ENCODE measurements around the gene TNC.

The TNC gene

DNA sequence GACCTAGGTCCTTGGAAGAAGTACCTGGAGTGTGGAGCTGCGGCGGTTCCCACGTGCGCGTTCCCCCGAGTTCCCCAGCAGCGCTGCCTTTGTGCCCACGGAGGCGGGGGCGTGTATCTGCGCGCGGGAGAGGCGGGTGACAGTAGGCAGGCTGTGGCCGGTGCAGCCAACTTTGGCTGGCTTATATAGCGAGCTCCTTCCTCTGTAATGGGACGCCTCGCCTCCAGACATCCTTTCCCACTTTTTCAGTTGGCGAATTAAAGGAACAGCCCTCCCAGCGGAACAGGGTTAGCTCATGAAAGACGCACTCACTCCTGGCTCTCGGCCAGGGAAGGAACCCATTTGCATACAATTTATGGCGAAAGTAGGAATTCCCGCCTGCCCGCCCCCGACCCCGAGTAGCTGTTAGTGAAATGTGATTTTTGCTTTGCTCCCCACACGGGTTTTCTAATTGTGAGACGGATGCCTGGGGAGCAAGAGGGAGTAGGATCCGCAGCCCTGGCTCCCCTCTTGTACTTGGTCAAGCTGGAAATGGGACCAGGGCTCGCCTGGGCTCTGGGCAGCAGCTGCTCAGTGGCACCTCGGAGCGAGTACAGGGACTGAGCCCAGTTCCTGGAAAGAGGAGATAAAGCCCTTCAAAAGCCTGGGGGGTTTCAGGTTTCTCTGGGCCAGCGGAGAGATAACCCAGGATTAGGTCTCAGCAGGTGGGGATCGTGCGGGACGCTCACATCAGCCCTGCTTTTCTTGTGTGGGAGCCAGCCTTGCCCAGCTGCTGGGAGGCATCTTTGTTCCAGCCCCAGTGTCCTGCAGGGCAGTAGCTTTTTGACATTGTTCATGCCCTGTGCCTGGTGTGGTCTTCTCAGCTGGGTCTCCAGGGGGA, at the start of gene TNC:
TNC (minus strand) TSS at position 159 of the 880 bp plus-strand sequence. CDS start 27,139 bp downstream, outside the sequence.
- DNase-seq, result peak; percentile 3

DNA sequence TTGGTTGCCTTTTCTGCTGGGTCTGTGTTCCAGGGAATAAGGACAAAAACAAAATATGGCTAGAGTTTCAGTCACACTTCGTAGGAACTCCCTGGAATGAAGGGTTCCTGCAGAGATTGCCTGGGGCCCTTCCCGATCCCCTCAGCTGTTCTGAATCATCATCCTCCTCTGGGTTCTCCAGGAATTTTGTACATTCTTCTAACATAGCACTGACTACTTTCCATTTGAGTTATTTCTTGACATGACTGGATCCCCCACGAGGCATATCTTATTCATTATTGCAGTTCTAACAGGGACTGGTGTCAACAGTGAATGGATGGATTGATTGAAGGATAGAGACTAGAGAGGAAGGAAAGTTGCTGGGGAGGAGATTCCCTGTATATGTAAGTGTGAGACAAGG, 49.2 kb upstream of the TNC start:
- no peak for DNase-seq

DNA sequence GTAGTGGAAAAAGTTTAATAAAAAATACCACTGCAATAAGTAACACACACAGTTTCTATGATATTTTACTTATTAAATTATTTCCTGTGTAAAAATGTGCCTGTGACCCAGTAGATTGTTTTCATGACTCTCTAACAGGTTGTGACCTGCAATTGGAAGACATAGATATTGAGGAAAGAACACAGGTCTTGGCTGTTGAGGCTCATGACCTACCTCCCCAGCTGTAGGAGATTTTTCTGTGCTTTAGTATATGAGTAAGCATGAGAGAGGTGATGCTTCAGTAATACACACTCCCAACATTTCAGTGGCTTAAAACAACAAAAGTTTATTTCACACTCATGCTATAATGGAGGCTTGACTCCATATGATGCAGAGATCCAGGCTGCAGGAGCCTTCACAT, 47.3 kb upstream of the TNC start:
- DNase-seq, result no peak

DNA sequence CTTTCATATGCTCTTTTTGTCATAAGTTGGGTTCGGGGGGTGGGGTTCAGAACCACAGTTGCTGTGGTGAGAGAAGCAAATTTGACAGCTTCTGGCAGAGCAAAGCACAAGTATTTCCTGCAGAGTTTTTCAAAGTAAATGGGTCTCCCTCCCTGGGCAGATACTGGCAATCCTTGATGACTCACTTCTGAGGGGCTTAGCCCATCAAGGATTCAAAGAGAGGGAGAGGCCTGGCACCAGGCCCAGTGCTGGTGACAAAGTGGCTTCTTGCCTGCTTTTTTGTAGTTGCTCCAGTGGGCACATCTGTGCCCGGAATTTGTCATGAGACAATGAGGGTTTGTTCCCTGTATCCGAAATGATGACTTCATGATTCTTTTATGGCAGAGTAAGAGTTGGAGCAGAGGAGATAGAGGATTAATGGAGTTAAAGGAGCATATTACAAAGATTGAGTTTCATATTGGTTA, 46.6 kb upstream of the TNC start:
- DNase-seq, result no peak

DNA sequence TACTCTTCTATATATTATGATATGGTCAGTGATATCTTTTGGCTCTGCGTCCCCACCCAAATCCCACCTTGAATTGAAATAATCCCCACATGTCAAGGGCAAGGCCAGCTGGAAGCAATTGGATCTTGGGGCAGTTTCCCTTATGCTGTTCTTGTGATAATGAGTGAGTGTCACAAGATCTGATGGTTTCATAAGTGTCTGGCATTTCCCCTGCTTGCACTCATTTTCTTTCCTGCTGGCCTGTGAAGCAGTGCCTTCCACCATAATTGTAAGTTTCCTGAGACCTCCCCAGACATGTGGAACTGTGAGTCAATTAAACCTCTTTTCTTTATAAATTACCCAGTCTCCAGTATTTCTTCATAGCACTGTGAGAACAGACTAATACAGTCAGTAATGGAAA, 45.0 kb upstream of the TNC start:
- DNase-seq, result no peak

DNA sequence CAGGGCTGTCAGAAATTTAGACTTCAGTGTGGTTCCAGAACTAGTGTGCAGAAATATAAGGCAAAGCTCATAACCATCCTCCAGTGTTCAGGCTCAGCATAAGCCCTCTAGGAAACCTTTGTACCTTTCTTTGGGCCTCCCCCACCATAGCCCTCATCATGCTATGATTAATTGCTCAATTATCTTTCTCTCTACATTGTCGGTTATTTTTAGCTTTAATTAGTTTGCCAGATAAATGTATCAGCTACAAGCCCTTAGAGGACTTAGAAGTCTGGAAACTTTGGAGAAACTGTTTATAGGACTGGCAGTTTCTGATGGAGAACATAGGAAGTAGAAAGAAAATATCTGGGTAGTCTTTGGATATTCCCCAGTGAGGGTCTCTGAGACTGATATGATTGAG, 43.5 kb upstream of the TNC start:
- no peak for DNase-seq

DNA sequence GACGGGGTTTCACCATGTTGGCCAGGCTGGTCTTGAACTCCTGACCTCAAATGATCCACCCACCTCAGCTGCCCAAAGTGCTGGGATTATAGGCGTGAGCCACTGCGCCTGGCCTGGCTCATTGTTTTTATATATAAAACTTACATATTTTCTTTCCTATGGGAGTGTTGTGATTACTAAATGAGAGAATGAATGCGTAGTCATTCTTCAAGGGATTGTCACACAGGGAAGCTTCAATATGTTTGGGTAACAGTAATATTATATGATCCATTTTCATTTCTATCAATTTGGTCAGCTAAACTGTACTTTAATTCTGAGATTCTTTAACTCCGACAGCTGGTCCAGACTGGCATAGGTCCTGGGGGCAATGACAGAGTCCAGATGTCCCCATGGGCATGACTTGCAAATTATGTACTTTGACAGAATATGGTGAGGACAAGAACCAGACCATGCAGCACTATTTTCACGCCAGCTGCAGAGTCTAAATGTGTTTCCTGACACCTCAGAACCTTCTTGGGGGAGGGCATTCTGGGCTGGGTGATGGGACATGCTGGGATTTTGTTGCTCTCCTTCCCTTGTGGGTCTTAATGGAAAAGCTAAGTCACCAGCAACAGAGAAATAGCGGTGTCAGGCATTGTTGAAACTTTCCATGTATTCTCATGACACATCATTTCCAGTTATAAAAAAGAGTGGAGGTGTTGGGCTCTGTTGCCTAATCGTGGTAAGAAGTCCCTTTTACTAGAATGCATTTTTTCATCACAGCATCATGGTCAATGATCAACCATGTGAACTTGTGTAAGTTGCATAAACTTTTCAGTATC, 40.9 kb upstream of the TNC start:
- peak; percentile 13 for DNase-seq

DNA sequence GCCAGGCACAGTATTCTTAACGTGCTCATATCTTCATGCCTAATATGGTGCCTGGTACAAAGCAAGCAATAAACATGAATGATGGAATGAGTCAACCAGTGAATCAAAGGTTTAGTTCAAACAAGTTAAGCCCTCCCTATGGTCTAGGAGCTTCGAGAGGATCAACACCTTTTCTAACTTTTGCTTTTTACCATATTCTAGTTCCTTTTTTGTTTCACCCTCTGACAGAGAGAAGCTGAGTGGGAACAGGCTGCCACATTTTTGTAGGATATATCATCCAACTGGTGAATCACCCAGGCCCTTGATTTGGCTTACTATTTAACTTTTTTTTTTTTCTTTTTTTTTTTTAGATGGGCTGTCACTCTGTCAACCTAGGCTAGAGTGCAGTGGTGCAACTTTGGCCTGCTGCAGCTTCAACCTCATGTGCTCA, 39.3 kb upstream of the TNC start:
- DNase-seq, result no peak

DNA sequence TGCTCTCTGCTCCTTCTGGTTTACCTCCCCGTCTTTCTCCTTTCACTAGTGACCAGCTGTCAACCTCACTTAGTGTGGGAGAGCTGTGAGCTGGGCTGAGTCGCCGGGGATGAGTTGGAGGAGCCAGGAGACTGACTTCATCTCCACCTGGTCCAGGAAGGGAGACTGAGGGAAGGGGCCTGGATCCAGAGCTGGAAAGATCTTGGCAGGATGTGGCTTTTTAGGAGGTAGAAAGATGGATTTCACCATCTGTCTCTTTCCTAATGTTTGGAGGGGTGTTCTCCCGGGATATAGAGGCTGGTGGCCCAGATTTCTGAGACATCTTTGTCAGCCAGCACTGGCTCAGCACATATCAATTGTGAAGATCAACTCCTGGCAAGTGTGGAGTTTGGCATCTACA, 37.1 kb upstream of the TNC start:
- no peak for DNase-seq

DNA sequence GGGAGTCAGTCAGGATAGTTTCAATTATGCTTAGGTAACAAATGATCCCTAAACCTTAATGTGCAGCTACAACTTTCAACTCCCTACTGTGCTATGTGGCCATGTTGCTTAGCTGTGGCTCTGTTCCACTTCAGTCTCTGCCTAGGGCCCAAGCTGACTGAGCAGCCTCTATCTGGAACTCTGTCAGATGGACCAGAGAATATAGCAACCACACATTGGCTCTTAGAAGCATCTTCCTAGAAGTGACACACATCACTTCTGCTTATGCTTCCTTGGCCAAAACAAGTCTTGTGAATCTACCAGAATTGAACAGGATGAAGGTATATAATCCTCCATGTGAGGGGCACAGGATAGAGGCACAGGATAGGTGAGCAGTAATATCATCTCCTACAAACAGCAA, 36.7 kb upstream of the TNC start:
- no peak for DNase-seq

DNA sequence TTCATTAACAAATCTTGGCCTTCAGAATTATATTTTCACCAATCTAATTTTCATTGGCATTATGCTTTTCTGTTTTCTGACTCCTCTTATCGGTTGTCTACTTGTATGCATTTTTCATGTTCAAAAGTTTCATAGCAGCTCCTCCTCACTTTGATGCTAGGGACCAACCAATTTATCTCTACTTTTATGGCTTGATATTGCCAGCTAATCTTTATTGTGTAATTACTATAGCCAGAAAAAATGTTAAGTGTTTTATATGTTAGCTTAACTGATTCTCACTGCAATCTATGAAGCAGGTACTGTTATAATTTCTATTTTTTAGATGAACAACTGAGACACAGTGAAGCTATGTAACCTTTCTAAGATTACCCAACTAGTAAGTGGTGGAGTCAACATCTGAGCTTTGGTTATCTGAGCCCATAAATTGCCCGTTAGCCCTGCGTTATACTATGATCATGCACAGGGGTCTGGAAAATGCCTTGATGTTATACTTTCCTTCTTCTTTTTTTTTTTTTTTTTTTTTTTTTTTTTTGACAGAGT, 34.4 kb upstream of the TNC start:
- DNase-seq, result no peak

DNA sequence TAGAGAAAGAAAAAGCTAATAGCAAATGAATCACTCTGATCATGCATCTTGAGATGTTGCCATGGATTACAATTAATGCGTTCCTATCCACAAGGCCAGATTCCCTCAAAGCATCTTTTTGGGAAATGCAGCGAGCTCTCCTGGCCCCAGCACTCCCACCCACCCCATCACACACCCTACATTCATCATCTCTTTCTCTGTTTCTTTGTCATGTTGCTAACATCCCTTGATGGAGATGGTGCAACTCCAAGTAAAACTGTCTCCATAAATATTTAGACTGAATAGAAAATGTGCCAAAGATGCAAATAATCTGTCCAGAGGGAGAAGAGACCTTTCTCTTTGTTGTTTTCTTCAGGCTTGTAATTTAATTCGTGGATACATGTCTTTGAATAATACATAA, 30.8 kb upstream of the TNC start:
- no peak for DNase-seq

DNA sequence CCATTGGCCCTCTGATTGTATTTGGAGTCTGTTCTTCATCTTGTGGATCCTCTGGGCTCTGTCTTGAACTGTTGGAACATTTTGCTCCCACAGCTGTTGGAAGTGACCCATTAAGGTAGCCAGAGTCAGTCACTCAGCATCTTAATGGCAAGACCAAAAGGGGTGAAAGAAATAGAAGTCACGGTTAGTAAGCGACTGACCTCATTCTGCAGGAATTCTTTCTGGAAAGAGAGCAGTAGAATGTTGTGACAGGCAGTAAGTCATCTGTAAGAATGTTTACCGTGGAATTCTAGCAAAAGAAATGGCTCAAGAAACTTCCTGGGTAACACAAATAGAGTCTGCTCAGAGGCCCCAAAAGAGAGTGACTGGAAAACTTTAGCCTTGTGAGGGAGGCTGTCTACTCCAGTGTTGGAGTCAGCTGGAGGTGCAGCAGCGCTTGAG, 28.6 kb upstream of the TNC start:
- no peak for DNase-seq

DNA sequence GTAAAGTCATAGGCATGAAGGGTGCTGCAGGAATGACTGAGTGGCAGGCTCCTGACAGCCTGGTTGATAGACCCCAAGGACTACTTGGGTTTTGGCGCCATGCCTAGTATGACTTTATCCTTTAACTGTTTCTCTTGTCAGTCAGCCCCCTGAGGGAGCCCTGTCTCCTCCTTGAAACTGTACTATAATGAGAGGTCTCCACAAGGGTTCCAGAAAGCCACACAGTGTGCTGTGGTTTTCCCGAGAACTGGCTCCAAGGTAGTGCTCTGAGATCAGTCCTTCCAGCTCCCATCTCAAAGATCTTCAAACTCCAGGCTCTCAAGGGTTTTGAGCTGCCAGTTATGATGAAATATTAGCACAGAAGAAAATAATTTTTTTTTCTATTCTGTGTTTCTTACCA, 26.7 kb upstream of the TNC start:
- no peak for DNase-seq

DNA sequence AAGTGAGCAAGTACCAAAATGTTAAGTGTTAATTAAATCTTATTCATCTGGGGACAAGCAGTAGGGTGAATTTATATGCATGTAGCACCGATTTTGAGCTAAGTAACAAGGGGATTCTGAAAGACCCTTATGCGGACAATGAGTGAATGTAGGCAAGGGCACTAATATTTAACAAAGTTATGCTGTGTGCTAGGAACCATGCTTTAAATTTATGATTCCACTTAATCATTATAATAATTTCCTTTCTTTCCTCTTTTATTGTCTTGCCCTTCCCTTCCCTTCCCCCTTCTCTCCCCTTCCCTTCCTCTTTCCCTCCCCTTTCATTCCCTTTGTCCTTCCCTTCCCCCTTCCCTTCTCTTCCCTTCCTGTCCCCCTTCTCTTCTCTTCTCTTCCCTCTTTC, 25.7 kb upstream of the TNC start:
- DNase-seq, result no peak

DNA sequence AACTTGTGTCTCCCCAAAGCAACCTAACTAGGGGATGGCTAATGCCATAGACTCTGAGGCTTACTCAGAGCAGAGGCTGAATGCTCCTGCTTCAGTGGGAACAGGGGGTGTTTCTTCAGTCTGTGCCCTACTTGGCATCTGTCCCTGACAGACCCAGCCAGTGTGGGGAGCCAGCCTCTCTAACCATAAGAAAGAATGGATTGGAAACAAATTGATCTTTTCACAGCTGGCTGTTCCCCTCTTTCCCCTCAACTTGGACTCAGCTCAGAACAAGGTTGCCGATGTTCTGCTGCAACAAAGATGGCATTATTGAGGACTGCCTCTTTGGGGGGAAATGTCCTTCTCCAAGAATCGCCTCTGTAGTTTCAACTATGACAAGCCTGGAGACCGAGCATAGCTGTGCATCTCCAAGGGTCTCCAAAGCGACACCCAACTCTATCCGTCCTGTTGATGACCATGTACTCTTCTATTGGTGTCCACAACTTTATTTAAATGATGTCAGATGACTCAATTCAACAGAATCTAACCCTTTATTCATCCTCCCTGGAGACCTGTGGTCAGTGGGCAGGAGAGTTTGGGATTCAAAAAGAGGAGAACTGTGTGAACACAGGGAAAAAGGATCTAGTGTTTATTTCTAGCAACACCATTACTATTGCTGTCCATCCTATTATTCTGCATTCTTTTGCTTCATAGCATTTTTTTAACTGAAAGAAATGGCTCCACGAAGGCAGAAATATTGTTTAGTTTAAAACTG, 24.7 kb upstream of the TNC start:
- no peak for DNase-seq

DNA sequence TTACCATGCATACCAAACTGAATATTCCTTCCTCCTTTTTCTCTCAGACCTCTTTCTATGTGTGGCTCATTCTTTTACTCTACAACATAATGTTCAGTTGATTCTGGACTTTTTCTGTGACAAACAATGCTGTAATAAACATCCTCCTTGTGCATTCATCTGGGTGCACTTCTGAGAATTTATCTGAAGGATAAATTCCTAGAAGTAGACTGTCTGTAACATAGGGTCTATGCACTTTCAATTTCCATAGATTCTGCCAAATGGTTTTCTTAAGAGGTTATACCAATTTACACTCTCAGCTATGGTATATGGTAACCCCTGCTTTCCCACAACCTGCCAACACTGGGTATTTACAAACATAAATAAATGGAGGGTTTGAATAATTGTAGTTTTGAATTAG, 24.1 kb upstream of the TNC start:
- no peak for DNase-seq

DNA sequence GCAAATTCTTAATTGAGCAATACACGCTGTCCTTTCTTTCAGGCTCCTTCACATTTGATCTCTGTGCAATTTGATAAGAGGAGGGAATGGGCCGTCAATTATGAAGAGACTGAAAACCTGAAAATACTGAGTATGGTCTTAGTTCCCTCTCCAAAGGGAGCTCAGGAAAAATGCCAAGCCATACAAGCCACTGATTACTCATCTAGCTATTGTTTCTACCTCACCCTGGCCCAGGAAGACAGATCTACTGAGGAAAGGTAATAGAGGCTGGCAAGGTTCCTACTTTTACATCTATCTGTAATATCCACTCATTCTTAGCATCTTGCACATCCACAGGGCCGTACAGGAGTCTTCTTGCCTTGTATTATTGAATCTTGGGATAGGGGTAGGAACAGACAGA, 23.7 kb upstream of the TNC start:
- DNase-seq, result no peak

DNA sequence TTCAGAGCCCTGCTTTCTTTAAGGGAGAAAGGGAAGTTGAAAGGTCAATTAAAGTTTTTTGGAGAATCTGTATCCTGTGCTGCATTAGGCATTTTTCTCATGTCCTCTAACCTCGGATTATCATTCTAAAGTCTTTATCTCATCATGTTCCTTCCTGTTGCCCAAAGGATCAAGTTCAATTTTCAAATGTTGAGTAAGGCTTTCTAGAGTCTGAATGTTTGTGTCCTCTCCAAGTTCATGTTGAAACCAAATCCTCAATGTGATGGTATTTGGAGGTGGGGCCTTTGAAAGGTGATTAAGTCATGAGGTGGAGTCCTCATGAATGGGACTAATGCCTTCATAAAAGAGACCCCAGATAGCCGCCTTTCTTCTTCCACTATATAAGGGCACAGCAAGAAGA, 20.2 kb upstream of the TNC start:
- DNase-seq, result no peak

DNA sequence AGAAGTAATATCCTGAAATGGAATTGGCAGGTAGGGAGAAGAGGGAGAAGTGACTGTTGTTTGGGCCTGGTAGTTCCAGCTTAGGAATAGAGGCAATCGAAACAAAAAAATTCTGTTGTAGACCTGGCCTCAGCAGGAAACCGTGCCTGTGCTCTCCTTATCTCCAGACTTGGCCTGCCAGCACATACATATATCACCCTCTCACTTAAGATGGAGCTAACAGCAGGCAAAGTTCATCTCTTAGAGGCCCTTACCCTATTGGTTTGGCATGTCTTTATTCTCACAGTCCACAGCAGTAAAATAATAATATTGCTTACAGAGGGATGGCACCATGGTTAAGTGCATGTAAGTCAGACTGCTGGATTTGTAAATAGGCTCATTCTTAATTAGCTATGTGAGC, 19.6 kb upstream of the TNC start:
- DNase-seq, result no peak

DNA sequence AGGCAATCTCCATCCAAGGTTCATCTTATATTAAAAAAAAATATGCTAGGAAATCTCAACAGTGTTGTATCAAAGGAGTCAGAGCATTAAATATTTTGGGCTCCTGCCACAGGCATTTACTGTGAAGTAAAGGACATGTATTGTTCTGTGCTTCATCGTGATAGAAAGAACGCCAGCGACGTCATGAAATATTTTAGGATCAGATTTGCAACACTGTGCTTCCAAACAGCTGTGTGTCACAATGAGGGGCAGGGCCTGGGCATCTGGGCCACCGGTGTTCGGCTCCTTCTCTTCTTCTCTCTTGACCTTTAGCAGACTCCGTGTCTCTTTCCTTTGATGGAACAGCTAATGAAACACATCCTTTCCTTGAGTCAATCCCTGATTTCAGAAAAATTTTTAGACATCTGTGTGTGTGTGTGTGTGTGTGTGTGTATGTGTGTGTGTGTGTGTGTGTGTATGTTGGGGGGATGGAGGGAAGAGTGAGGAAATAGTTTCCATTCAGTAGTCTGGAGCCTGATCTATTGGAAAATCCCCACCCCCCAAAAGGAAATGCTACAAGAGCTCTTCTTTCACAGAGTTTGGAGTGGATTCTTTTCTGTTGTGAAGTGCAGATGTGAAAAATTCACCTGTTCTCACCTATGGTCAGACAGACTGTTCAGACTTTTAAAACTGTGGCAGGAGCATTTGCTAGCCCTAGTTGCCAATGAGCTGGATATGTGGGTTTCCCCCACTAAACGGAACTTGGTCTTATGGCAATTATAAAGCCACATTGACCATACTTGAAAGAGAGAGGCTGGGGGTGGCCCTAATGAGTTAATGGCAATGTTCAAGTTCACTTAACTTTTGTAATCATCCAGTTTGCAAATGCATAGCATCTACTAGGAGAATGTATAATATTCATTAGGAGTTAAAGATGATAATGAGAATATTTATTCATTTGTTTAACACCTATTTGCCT, 18.1 kb upstream of the TNC start:
- DNase-seq, result no peak

DNA sequence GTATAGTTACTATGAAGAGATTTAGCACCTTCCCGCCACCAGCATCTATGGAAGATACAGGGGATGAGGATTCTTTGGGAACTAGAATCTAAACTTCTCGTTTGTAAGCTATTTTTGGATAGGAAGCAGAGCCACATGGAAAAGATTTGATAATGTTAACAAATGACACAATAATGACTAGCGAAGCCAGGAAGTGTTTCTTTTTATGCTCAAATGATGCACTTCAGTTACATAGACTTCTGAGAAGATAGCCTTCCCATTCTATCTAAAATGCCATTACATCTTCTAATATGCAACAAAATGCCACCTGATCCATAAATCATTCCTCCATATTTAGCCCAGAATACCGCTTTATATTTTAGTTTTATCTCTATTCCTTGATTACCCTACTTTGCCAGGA, 17.0 kb upstream of the TNC start:
- no peak for DNase-seq
